HEK293 (cell line): ENCODE results near the gene NEUROG2.
"Not testable (repeated sequence)": the region's sequence is repeated elsewhere in the genome, so short reads cannot be mapped to it uniquely, and the experiment has no call there.

Experiments
- ATF2 ChIP-seq: fragments of 450-650 bp; formaldehyde crosslinking; IDR thresholded peaks from 2 replicates; pipeline ENCODE4 v1.5.1; 2016; ENCODE audit warnings: missing biosample characterization, missing genetic modification characterization, low read depth
- CTCF ChIP-seq: fragments of 450-650 bp; formaldehyde crosslinking; IDR thresholded peaks from 2 replicates; pipeline ENCODE4 v1.5.1; 2016; ENCODE audit warnings: missing biosample characterization, missing genetic modification characterization
- GLI2 ChIP-seq: fragments of 450-650 bp; formaldehyde crosslinking; IDR thresholded peaks from 2 replicates; pipeline ENCODE4; 2017; ENCODE audit warnings: missing biosample characterization, missing genetic modification characterization, low read depth, borderline replicate concordance
- KLF16 ChIP-seq: fragments of 450-650 bp; formaldehyde crosslinking; IDR thresholded peaks from 2 replicates; pipeline ENCODE4 v1.5.1; 2017; ENCODE audit warnings: missing biosample characterization, missing genetic modification characterization
- PBX3 ChIP-seq: sonication (generic); formaldehyde crosslinking; IDR thresholded peaks from 2 replicates; pipeline ENCODE4 v1.8.1; 2022; ENCODE audit warnings: mild to moderate bottlenecking, moderate library complexity, missing genetic modification reagents
- ZFP3 ChIP-seq: fragments of 450-650 bp; formaldehyde crosslinking; IDR thresholded peaks from 2 replicates; pipeline ENCODE4 v1.5.1; 2016; ENCODE audit warnings: low read depth, missing biosample characterization, missing genetic modification characterization
- ZNF114 ChIP-seq: fragments of 450-650 bp; formaldehyde crosslinking; IDR thresholded peaks from 2 replicates; pipeline ENCODE4 v1.5.0; 2017; ENCODE audit warnings: missing biosample characterization, missing genetic modification characterization
- ZNF350 ChIP-seq: fragments of 450-650 bp; formaldehyde crosslinking; IDR thresholded peaks from 2 replicates; pipeline ENCODE4 v1.5.0; 2017; ENCODE audit warnings: missing biosample characterization, mild to moderate bottlenecking, missing genetic modification characterization
- ZNF677 ChIP-seq: fragments of 450-650 bp; IDR thresholded peaks from 2 replicates; pipeline ENCODE4 v1.5.0; 2018; ENCODE audit warnings: missing biosample characterization, mild to moderate bottlenecking, missing genetic modification characterization, moderate library complexity
- ZNF707 ChIP-seq: fragments of 450-650 bp; formaldehyde crosslinking; IDR thresholded peaks from 2 replicates; pipeline ENCODE4 v1.5.1; 2016; ENCODE audit warnings: missing biosample characterization, missing genetic modification characterization

- not testable (repeated sequence) for TF ChIP-seq GLI2 (tag by site-specific recombination); CTCF (tag by site-specific recombination); ZNF350 (tag by site-specific recombination); PBX3 (CRISPR knock-in tag); KLF16 (tag by site-specific recombination); ZNF114 (tag by site-specific recombination); ATF2 (tag by site-specific recombination); ZFP3 (tag by site-specific recombination); ZNF677 (tag by site-specific recombination); ZNF707 (tag by site-specific recombination)
Observed at GRCh38 chr4:112490808-112491207, 25.2 kb downstream of the NEUROG2 start.
